Fibroblast of villous mesenchyme (primary cell): ENCODE measurements around the gene KSR2. TPM values are rescaled to one million over a fixed set of nuclear protein-coding genes. Genes with fewer than 3 reads are reported as not detected.

ENCODE experiments used
- DNase-seq: peaks from one replicate; pipeline ENCODE4 v3.0.0-alpha.2; 2010; ENCODE audit warnings: low read depth
- H3K4me3 ChIP-seq: 2 replicates; pipeline ENCODE4 v1.5.1; 2011; ENCODE audit warnings: low read depth, mild to moderate bottlenecking, low read length
- total RNA-seq: library from RNA; depleted of rRNA; stranded (reverse); fragments of >200 nt; gene quantifications from 2 replicates; pipeline ENCODE4 v1.2.3, GENCODE V29; 2012
- TF ChIP-seq, protein P1 (sequence below): IDR thresholded peaks from 2 replicates; pipeline ENCODE4 v1.5.1; 2012; ENCODE audit warnings: low read depth, mild to moderate bottlenecking, low read length; ENCODE audit not compliant: insufficient read depth

KSR2 gene
- total RNA-seq, 1 donor: not detected

GRCh38 chr12:117820216-117820907, 148.4 kb downstream of the KSR2 start:
- no peak overlapping the region for H3K4me3 ChIP-seq
- TF ChIP-seq, protein P1, sequence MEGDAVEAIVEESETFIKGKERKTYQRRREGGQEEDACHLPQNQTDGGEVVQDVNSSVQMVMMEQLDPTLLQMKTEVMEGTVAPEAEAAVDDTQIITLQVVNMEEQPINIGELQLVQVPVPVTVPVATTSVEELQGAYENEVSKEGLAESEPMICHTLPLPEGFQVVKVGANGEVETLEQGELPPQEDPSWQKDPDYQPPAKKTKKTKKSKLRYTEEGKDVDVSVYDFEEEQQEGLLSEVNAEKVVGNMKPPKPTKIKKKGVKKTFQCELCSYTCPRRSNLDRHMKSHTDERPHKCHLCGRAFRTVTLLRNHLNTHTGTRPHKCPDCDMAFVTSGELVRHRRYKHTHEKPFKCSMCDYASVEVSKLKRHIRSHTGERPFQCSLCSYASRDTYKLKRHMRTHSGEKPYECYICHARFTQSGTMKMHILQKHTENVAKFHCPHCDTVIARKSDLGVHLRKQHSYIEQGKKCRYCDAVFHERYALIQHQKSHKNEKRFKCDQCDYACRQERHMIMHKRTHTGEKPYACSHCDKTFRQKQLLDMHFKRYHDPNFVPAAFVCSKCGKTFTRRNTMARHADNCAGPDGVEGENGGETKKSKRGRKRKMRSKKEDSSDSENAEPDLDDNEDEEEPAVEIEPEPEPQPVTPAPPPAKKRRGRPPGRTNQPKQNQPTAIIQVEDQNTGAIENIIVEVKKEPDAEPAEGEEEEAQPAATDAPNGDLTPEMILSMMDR: no peak
- no peak for DNase-seq

GRCh38 chr12:117819160-117819559, 149.6 kb downstream of the KSR2 start:
- TF ChIP-seq, protein P1: no peak
- no peak for DNase-seq
- H3K4me3 ChIP-seq: no peak overlapping the region

- DNase-seq: no peak
- TF ChIP-seq, protein P1: no peak
- no peak overlapping the region for H3K4me3 ChIP-seq
Observed at GRCh38 chr12:117818400-117818799, 150.4 kb downstream of the KSR2 start.

GRCh38 chr12:117809509-117809908, 159.3 kb downstream of the KSR2 start:
- no peak for DNase-seq
- TF ChIP-seq, protein P1: no peak
- no peak overlapping the region for H3K4me3 ChIP-seq

GRCh38 chr12:117807946-117808345, 160.8 kb downstream of the KSR2 start:
- TF ChIP-seq, protein P1: no peak
- DNase-seq: no peak
- no peak overlapping the region for H3K4me3 ChIP-seq

DNA sequence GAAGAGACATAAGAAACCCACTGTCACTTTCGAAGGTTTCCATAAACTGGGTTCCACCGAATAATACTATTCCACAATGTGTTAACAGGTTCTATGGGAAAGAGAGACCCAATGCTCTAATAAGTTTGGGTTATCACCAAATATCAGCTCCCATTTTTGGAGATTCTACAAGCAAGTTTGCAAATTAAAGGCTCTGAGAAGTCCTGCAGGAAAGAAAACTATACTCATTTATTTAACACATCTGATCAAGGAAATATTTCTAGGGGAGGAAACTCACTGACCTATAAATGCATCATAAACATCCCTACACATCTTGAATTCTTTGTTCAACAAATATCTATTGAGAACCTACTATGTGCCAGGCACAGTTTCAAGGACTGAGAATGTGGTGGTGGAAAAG, 161.4 kb downstream of the KSR2 start:
- no peak overlapping the region for H3K4me3 ChIP-seq
- DNase-seq: no peak
- TF ChIP-seq, protein P1: no peak

DNA sequence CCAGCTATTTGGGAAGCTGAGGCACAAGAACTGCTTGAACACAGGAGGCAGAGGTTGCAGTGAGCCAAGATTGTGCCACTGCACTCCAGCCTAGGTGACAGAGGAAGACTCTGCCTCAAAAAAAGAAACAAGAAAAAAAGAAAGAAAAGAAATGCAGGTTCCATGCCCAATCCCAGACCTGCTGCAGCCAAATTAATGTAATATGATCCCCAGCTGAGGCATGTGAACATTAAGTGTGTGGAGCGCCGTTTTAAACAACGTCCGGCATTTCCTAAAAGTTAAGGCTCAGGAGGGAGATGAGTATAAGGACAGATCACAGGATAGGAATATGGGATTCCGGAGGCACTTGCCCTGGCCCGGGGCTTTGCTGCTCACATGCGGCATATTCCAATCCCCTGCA, 162.9 kb downstream of the KSR2 start:
- no peak overlapping the region for H3K4me3 ChIP-seq
- DNase-seq: no peak
- TF ChIP-seq, protein P1: no peak
